PFSK-1 (cell line): ENCODE measurements around the gene WDR4.

ENCODE experiments used
- FOXP2 ChIP-seq: optimal IDR thresholded peaks from 2 replicates; pipeline ENCODE3; 2011; ENCODE audit warnings: borderline replicate concordance, control low read depth, inconsistent platforms; ENCODE audit not compliant: insufficient read depth; ENCODE audit errors: extremely low read length, extremely low read depth
- POLR2AphosphoS5 ChIP-seq: IDR thresholded peaks from 2 replicates; pipeline ENCODE4 v1.6.1; 2012; ENCODE audit warnings: low read depth, mild to moderate bottlenecking, control low read depth, low read length, moderate library complexity
- REST ChIP-seq, 2 experiments: IDR thresholded peaks; 2 replicates each; pipeline versions ENCODE4 v1.6.1 to v1.8.0; 2011 to 2012; ENCODE audit warnings: low read depth in 2 of 2, low read length in 2 of 2, control low read depth in 1 of 2, inconsistent platforms in 1 of 2, mild to moderate bottlenecking in 1 of 2, moderate library complexity in 1 of 2; ENCODE audit not compliant: insufficient read depth in 1 of 2
- SIN3A ChIP-seq: IDR thresholded peaks from 2 replicates; pipeline ENCODE4 v1.6.1; 2012; ENCODE audit warnings: mild to moderate bottlenecking, low read length, moderate library complexity, borderline replicate concordance; ENCODE audit not compliant: insufficient read depth
- TAF1 ChIP-seq: IDR thresholded peaks from 2 replicates; pipeline ENCODE4 v1.6.1; 2012; ENCODE audit warnings: low read length, control low read depth, borderline replicate concordance; ENCODE audit not compliant: insufficient read depth

DNA sequence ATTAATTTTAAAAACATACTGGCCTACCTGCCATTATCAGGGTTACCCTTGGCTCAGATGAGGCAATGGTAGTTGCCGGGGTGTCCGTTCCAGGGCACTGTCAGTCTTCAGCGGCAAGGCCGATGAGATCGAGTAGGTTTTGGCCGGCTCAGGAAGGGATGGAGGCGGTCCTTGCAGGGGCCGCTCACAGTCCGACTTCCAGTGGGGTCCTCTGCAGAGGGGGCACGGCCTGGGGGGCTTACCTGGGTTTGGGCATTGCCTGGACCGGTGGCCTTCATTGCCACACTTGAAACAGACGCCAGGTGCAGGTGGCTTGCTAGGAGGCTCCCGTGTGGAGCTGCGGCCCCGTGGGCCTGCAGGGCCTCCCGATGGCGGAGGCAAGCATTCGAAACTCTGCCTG lies 43.6 kb upstream of the WDR4 start:
- no peak for TF ChIP-seq SIN3A
- TF ChIP-seq POLR2AphosphoS5: no peak
- TF ChIP-seq REST (IDR thresholded peaks at IDR 0.05; ENCODE audit: insufficient read depth in 1 of 2, low read depth in 2 of 2, low read length in 2 of 2): no peak
- TF ChIP-seq TAF1: no peak
- TF ChIP-seq FOXP2: no peak
